Upper lobe of right lung (tissue), 1 donor: ENCODE measurements around the gene ADAMTS19. TPM values are rescaled to one million over a fixed set of nuclear protein-coding genes. Genes with fewer than 3 reads are reported as not detected.

Experiments used
- ATAC-seq: fragments of 200-7000 bp; cut with Tn5 transposase; one replicate; pipeline ENCODE4 v1.9.1; 2020; ENCODE audit warnings: mild to moderate bottlenecking, moderate library complexity
- DNase-seq: peaks from one replicate; pipeline ENCODE4 v3.0.0-alpha.2; 2020
- H3K27ac ChIP-seq: fragments of 200-600 bp; one replicate; pipeline ENCODE4 v1.8.0; 2022
- H3K27me3 ChIP-seq: fragments of 200-600 bp; one replicate; pipeline ENCODE4 v1.8.0; 2022; ENCODE audit warnings: mild to moderate bottlenecking
- H3K36me3 ChIP-seq: fragments of 200-600 bp; one replicate; pipeline ENCODE4 v1.8.0; 2022
- H3K4me1 ChIP-seq: fragments of 200-600 bp; one replicate; pipeline ENCODE4 v1.8.0; 2022
- H3K4me3 ChIP-seq: fragments of 200-600 bp; one replicate; pipeline ENCODE4 v1.8.0; 2022; ENCODE audit warnings: mild to moderate bottlenecking
- H3K9me3 ChIP-seq: fragments of 200-600 bp; one replicate; pipeline ENCODE4 v1.8.0; 2022
- CTCF ChIP-seq: fragments of 200-600 bp; IDR thresholded peaks from one replicate; pipeline ENCODE4 v1.8.0; 2022; ENCODE audit warnings: antibody characterized with exemption
- intact Hi-C: fragments of 100-400 bp; cut with DNase I; formaldehyde crosslinking; loops from one replicate; pipeline ENCODE4 v1.11.0; 2022
- total RNA-seq: library from RNA; stranded (reverse); fragmentation: NEBNext Ultra II Directional; extraction: Animal tissue kit (Norgen Biotek cat#: 25700); gene quantifications from one replicate; pipeline ENCODE4 v1.2.1, GENCODE V29; 2021
- donor health status: DM: no; HTN: yes; CAD: no; lungs with severe emphysema.

ADAMTS19 gene
- total RNA-seq, 1 donor from 2014 or later: not detected

GRCh38 chr5:129441096-129441495, 19.0 kb upstream of the ADAMTS19 start:
- Histone ChIP-seq H3K4me3 (no peak overlapping the region), H3K27ac (no peak overlapping the region), H3K27me3 (no peaks in the 10 kb centered on the region), H3K9me3 (no peaks in the 10 kb centered on the region), H3K36me3 (no peaks in the 10 kb centered on the region), H3K4me1 (no peaks in the 10 kb centered on the region)
- DNase-seq (no peak), ATAC-seq (no peak)
- TF ChIP-seq CTCF: no peak
- intact Hi-C loops: no loop called here

DNA sequence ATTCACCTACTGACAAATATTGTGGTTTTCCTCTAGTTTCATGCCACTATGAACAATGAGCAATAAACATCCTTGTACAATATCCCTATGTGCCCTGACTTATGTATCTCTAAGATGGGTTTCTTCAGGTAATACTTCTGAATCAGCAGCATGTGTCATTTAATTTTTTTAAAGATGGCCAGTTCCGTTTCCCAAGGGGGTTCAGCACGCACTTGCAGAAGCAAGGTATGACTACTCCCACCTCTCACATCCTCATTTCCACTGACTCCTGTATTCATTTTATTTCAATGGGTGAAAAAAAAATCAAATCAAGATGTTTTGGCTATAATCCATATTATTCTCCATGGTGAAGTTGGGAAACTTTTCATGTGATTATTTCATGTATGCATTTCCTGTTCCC, 14.7 kb upstream of the ADAMTS19 start:
- DNase-seq: no peak
- ATAC-seq: no peak
- no peaks in the 10 kb centered on the region for H3K27me3 ChIP-seq
- H3K4me3 ChIP-seq: no peak overlapping the region
- no peak for TF ChIP-seq CTCF
- H3K9me3 ChIP-seq: no peaks in the 10 kb centered on the region
- intact Hi-C loops: no loop called here
- no peak overlapping the region for H3K27ac ChIP-seq
- H3K4me1 ChIP-seq: no peaks in the 10 kb centered on the region
- H3K36me3 ChIP-seq: no peaks in the 10 kb centered on the region

- intact Hi-C loops: no loop called here
- no peak overlapping the region for H3K4me3 ChIP-seq
- TF ChIP-seq CTCF: no peak
- ATAC-seq (no peak), DNase-seq (no peak)
- H3K9me3 ChIP-seq: no peaks in the 10 kb centered on the region
- no peaks in the 10 kb centered on the region for H3K27me3 ChIP-seq
- H3K36me3 ChIP-seq: no peaks in the 10 kb centered on the region
- H3K27ac ChIP-seq: no peak overlapping the region
- H3K4me1 ChIP-seq: no peaks in the 10 kb centered on the region
Measured at GRCh38 chr5:129447968-129448367, 12.1 kb upstream of the ADAMTS19 start.

DNA sequence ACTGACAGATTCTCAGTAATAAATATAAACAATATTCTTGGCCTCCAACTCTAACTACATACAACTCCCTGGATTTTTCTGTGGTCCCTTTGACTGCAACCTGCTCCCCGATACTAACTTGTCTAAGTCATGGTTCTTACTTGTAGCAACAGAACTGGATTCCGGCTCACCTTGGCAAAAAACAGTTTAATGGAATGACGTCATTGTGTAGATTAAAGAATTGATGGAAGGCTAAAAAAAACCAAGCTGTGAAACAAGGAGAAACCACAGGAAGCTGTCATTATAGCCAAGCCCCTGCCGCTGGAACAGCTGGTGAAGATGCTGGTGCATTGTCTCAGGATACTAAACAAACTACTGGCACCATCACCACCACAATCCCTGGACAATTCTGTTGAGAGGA, 11.4 kb upstream of the ADAMTS19 start:
- DNase-seq: no peak
- Histone ChIP-seq H3K27me3 (no peaks in the 10 kb centered on the region), H3K36me3 (no peaks in the 10 kb centered on the region), H3K4me1 (no peaks in the 10 kb centered on the region), H3K27ac (no peak overlapping the region), H3K4me3 (no peak overlapping the region), H3K9me3 (no peaks in the 10 kb centered on the region)
- intact Hi-C loops: no loop called here
- no peak for ATAC-seq
- no peak for TF ChIP-seq CTCF

DNA sequence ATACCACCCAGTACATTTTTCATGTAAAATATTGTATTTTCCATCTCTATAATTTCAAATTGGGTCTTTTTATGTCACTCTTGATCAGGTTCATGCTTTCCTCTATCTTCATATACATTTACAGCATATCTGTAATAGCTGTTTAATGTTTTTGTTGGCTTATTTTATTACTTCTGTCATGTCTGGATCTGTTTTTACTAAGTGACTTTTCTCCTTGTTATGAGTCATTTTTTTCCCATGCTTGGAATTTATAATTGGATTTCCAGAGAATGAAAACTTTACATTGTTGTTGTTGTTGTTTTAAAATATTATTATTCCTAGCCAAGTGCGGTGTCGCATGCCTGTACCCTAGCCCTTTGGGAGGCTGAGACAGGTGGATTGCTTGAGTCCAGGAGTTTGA, 5.6 kb upstream of the ADAMTS19 start:
- Histone ChIP-seq H3K4me1 (no peaks in the 10 kb centered on the region), H3K9me3 (no peaks in the 10 kb centered on the region), H3K27ac (no peak overlapping the region), H3K27me3 (peaks cover 11% of the 10 kb centered on the region), H3K4me3 (no peak overlapping the region), H3K36me3 (no peaks in the 10 kb centered on the region)
- DNase-seq (no peak), ATAC-seq (no peak)
- no peak for TF ChIP-seq CTCF
- intact Hi-C loops: no loop called here

GRCh38 chr5:129459450-129459776, 685 bp upstream of the ADAMTS19 start:
- no peak for TF ChIP-seq CTCF
- ATAC-seq (no peak), DNase-seq (no peak)
- H3K27me3 ChIP-seq: peaks cover 39% of the 10 kb centered on the region
- H3K4me3 ChIP-seq: no peak overlapping the region
- peaks cover 4% of the 10 kb centered on the region for H3K4me1 ChIP-seq
- intact Hi-C loops: no loop called here
- no peaks in the 10 kb centered on the region for H3K9me3 ChIP-seq
- no peaks in the 10 kb centered on the region for H3K36me3 ChIP-seq
- H3K27ac ChIP-seq: no peak overlapping the region
